Upper lobe of left lung (tissue), 6 donors: Measurements from ENCODE around the gene ITPR2. TPM values are rescaled to one million over a fixed set of nuclear protein-coding genes. Genes with fewer than 3 reads are reported as not detected.
A peak's percentile ranks its signal among the peaks of the same experiment; 100 is the strongest.

Experiments used
- ATAC-seq, 2 donors: fragments of 200-7000 bp; cut with Tn5 transposase; one replicate each; pipeline ENCODE4 v1.9.1; 2022; ENCODE audit warnings: mild to moderate bottlenecking in 2 of 2, moderate library complexity in 2 of 2; ENCODE audit not compliant: low FRiP score in 2 of 2
- DNase-seq, 2 donors: peaks; one replicate each; pipeline ENCODE4 v3.0.0-alpha.2; 2019 to 2020
- H3K27ac ChIP-seq, 4 donors: fragments of 200-600 bp; sonication (generic); one replicate each; pipeline ENCODE4 v1.5.1; 2016 to 2019
- H3K27me3 ChIP-seq, 4 donors: fragments of 200-600 bp; sonication (generic); one replicate each; pipeline ENCODE4 v1.5.1; 2017 to 2019
- H3K36me3 ChIP-seq, 4 donors: fragments of 200-600 bp; sonication (generic); one replicate each; pipeline ENCODE4 v1.5.1; 2016 to 2019
- H3K4me1 ChIP-seq, 4 donors: fragments of 200-600 bp; sonication (generic); one replicate each; pipeline ENCODE4 v1.5.1; 2018 to 2019
- H3K4me3 ChIP-seq, 4 donors: fragments of 200-600 bp; sonication (generic); one replicate each; pipeline ENCODE4 v1.5.1; 2017 to 2019; ENCODE audit warnings: mild to moderate bottlenecking in 2 of 4, moderate library complexity in 1 of 4
- H3K9me3 ChIP-seq, 4 donors: fragments of 200-600 bp; sonication (generic); one replicate each; pipeline ENCODE4 v1.5.1; 2018 to 2019
- CTCF ChIP-seq, 6 experiments: fragments of 450-650 bp in 4 of 6; fragments of 200-600 bp in 2 of 6; sonication (generic) in 2 of 6; IDR thresholded peaks; one replicate each; pipeline ENCODE4 v1.5.1; 2016 to 2019; ENCODE audit warnings: antibody characterized with exemption in 6 of 6
- EP300 ChIP-seq, 4 donors: sonication (generic); formaldehyde crosslinking; IDR thresholded peaks; one replicate each; pipeline ENCODE4 v1.5.1; 2017; ENCODE audit warnings: antibody characterized with exemption in 4 of 4, control low read depth in 2 of 4
- POLR2A ChIP-seq, 4 donors: fragments of 450-650 bp; IDR thresholded peaks; one replicate each; pipeline ENCODE4 v1.5.1; 2016 to 2017; ENCODE audit warnings: antibody characterized with exemption in 4 of 4, mild to moderate bottlenecking in 2 of 4
- POLR2AphosphoS5 ChIP-seq, 2 donors: sonication (generic); formaldehyde crosslinking; IDR thresholded peaks; one replicate each; pipeline ENCODE4 v1.5.1; 2017; ENCODE audit warnings: antibody characterized with exemption in 2 of 2
- WGBS, 2 donors: methylation state at CpG; one replicate each; pipeline ENCODE4 v1.1.5; 2017 to 2018; 5-methylcytosine and 5-hydroxymethylcytosine counted together
- total RNA-seq, 6 donors: library from RNA; depleted of rRNA in 4 of 6; stranded (reverse); fragments of >200 nt in 4 of 6; gene quantifications; one replicate each; pipeline versions ENCODE4 v1.1.0 to v1.2.1, GENCODE V29; 2016 to 2021
- donor health status: DM: no; HTN: no; CAD: no; lungs with moderate emphysema.
- donor health status: DM: no; HTN: yes; CAD: no; lungs with severe emphysema.

The ITPR2 gene
- total RNA-seq, 6 donors from 2014 or later, result 35.5 to 115 (median 45.0) TPM

GRCh38 chr12:26748412-26748740 is 84.6 kb downstream of the ITPR2 start:
- DNase-seq, result no peak
- no peak for TF ChIP-seq POLR2AphosphoS5 (IDR thresholded peaks at IDR 0.05)
- TF ChIP-seq CTCF (IDR thresholded peaks at IDR 0.05), result no peak
- 90% methylated on average over 2 of the region's 2 CpGs for WGBS, 2 donors

GRCh38 chr12:26746121-26746714 is 86.8 kb downstream of the ITPR2 start:
- DNase-seq, result no peak
- H3K27ac ChIP-seq, result no peak overlapping the region
- no peaks in the 10 kb centered on the region for H3K9me3 ChIP-seq
- H3K27me3 ChIP-seq, result no peaks in the 10 kb centered on the region
- H3K4me3 ChIP-seq, result no peak overlapping the region
- H3K4me1 ChIP-seq, result peaks cover 0 to 9% (median 7%) of the 10 kb centered on the region in 4 donors
- WGBS, 2 donors, result 77 to 78% methylated on average over 4 of the region's 4 CpGs
- H3K36me3 ChIP-seq, result no peaks in the 10 kb centered on the region
- ATAC-seq, result peak in 1 of 2 donors; percentile 28
- no peak for TF ChIP-seq EP300 (IDR thresholded peaks at IDR 0.05)

More at GRCh38 chr12:26748412-26748740, 84.6 kb downstream of the ITPR2 start:
- Histone ChIP-seq H3K27me3 (no peaks in the 10 kb centered on the region), H3K27ac (no peak overlapping the region), H3K4me3 (no peak overlapping the region), H3K36me3 (no peaks in the 10 kb centered on the region), H3K9me3 (no peaks in the 10 kb centered on the region), H3K4me1 (peaks cover 0 to 9% (median 4%) of the 10 kb centered on the region in 4 donors)
- no peak for ATAC-seq

DNA sequence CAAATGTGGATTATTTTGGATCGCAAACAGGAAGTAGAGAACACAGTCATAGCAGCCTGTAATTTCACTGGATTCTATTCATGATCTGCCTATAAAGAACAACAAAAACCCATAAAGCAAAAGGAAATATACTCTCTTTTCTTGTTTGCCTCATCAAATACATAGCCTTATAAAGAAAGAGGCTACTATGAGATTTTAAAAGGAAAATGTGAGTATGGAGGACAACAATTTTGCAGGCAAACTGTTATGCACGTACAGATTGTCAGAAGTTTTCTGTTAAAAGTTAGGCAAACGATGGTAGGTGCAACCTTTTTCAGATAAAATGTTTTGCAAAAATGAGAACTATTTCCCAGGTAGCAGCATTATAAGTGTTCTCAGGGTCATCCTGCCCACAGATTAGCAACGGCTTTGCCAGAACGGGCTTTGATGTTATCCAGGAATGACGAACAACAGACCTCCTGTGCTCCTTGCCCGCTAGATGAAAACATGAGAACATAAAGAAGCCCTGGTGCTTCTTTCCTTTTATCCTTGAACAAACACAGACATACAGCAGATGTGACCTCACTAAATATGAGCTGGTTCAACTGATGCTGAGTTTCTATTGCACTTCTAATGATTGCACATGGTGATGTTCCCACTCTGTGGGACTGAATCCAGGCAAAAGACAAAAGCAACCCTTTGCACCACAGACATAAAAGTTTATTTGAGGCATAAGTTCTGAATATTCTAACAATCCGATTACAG is 88.1 kb downstream of the ITPR2 start:
- Histone ChIP-seq H3K4me1 (peaks cover 0 to 9% (median 5%) of the 10 kb centered on the region in 4 donors), H3K36me3 (no peaks in the 10 kb centered on the region), H3K4me3 (no peak overlapping the region), H3K27ac (no peak overlapping the region), H3K27me3 (no peaks in the 10 kb centered on the region), H3K9me3 (no peaks in the 10 kb centered on the region)
- TF ChIP-seq EP300 (IDR thresholded peaks at IDR 0.05) (no peak), CTCF (IDR thresholded peaks at IDR 0.05) (no peak), POLR2A (IDR thresholded peaks at IDR 0.05) (no peak), POLR2AphosphoS5 (IDR thresholded peaks at IDR 0.05) (no peak)
- 88 to 90% methylated on average over 8 of the region's 8 CpGs for WGBS, 2 donors
- no peak for ATAC-seq
- DNase-seq, result no peak

- 93 to 96% methylated on average over 5 of the region's 5 CpGs for WGBS, 2 donors
- no peaks in the 10 kb centered on the region for H3K9me3 ChIP-seq
- DNase-seq (no peak), ATAC-seq (no peak)
- TF ChIP-seq POLR2AphosphoS5 (IDR thresholded peaks at IDR 0.05) (no peak), POLR2A (IDR thresholded peaks at IDR 0.05) (no peak), CTCF (IDR thresholded peaks at IDR 0.05) (no peak), EP300 (IDR thresholded peaks at IDR 0.05) (no peak)
- no peak overlapping the region for H3K4me3 ChIP-seq
- no peak overlapping the region for H3K27ac ChIP-seq
- H3K27me3 ChIP-seq, result no peaks in the 10 kb centered on the region
- H3K36me3 ChIP-seq, result no peaks in the 10 kb centered on the region
- peaks cover 0 to 8% (median 3%) of the 10 kb centered on the region in 4 donors for H3K4me1 ChIP-seq
These were observed 88.9 kb downstream of the ITPR2 start for GRCh38 chr12:26744042-26744626.

GRCh38 chr12:26741584-26742227 is 91.3 kb downstream of the ITPR2 start:
- ATAC-seq (no peak), DNase-seq (no peak)
- WGBS, 2 donors, result 82 to 86% methylated on average over 6 of the region's 6 CpGs
- peaks cover 0 to 6% (median under 1%) of the 10 kb centered on the region in 4 donors for H3K4me1 ChIP-seq
- no peak for TF ChIP-seq CTCF (IDR thresholded peaks at IDR 0.05)
- TF ChIP-seq POLR2A (IDR thresholded peaks at IDR 0.05), result no peak
- TF ChIP-seq POLR2AphosphoS5 (IDR thresholded peaks at IDR 0.05), result no peak
- TF ChIP-seq EP300 (IDR thresholded peaks at IDR 0.05), result no peak
- H3K36me3 ChIP-seq, result no peaks in the 10 kb centered on the region
- no peaks in the 10 kb centered on the region for H3K9me3 ChIP-seq
- no peaks in the 10 kb centered on the region for H3K27me3 ChIP-seq
- no peak overlapping the region for H3K4me3 ChIP-seq
- H3K27ac ChIP-seq, result no peak overlapping the region
